Left lung (tissue), 10 donors: Measurements from ENCODE around the gene RAVER1. TPM values are rescaled to one million over a fixed set of nuclear protein-coding genes. Genes with fewer than 3 reads are reported as not detected.

Source experiments
- ATAC-seq: fragments of 200-7000 bp; cut with Tn5 transposase; one replicate; pipeline ENCODE4 v1.9.1; 2020; ENCODE audit warnings: moderate library complexity
- DNase-seq, 4 donors: peaks; one replicate each; pipeline ENCODE4 v3.0.0-alpha.2; 2013 to 2020
- H3K27ac ChIP-seq, 2 donors: fragments of 200-600 bp; sonication (generic) in 1 of 2; one replicate each; pipeline versions ENCODE4 v1.5.0 to v1.8.0; 2020 to 2021
- H3K27me3 ChIP-seq, 2 donors: fragments of 200-600 bp; sonication (generic) in 1 of 2; one replicate each; pipeline versions ENCODE4 v1.5.0 to v1.8.0; 2020 to 2021
- H3K36me3 ChIP-seq, 2 donors: fragments of 200-600 bp; sonication (generic) in 1 of 2; one replicate each; pipeline versions ENCODE4 v1.5.0 to v1.8.0; 2020 to 2021
- H3K4me1 ChIP-seq, 2 donors: fragments of 200-600 bp; one replicate each; pipeline ENCODE4 v1.8.0; 2021
- H3K4me3 ChIP-seq, 2 donors: fragments of 200-600 bp; sonication (generic) in 1 of 2; one replicate each; pipeline versions ENCODE4 v1.5.0 to v1.8.0; 2020 to 2021; ENCODE audit warnings: mild to moderate bottlenecking in 1 of 2
- H3K9me3 ChIP-seq, 2 donors: fragments of 200-600 bp; sonication (generic) in 1 of 2; one replicate each; pipeline versions ENCODE4 v1.5.0 to v1.8.0; 2020 to 2021
- intact Hi-C, 2 donors: fragments of 100-400 bp; cut with DNase I; formaldehyde crosslinking; loops; one replicate each; pipeline versions ENCODE4 v1.11.2 to v1.14.2; 2022
- polyA plus RNA-seq, 6 donors: library from polyadenylated mRNA; unstranded; fragments of 120-200 nt; gene quantifications; one replicate each; pipeline ENCODE4 v1.2.1, GENCODE V29; 2013; ENCODE audit not compliant: insufficient read length in 6 of 6
- total RNA-seq, 2 donors: library from RNA; stranded (reverse); fragmentation: NEBNext Ultra II Directional; extraction: Animal tissue kit (Norgen Biotek cat#: 25700); gene quantifications; one replicate each; pipeline ENCODE4 v1.2.1, GENCODE V29; 2021
- TF ChIP-seq, protein P1 (sequence below), 2 donors: fragments of 200-600 bp; sonication (generic) in 1 of 2; IDR thresholded peaks; one replicate each; pipeline versions ENCODE4 v1.5.0 to v1.8.0; 2021; ENCODE audit warnings: antibody characterized with exemption in 2 of 2
- donor health status: DM: no; HTN: yes; CAD: no.
- donor health status: DM: no; HTN: no; CAD: no.

Gene RAVER1
- total and polyA plus RNA-seq, 8 donors: 21.6 to 39.0 (median 29.7) TPM

GRCh38 chr19:10292206-10292788, 41.0 kb downstream of the RAVER1 start:
- TF ChIP-seq, protein P1, sequence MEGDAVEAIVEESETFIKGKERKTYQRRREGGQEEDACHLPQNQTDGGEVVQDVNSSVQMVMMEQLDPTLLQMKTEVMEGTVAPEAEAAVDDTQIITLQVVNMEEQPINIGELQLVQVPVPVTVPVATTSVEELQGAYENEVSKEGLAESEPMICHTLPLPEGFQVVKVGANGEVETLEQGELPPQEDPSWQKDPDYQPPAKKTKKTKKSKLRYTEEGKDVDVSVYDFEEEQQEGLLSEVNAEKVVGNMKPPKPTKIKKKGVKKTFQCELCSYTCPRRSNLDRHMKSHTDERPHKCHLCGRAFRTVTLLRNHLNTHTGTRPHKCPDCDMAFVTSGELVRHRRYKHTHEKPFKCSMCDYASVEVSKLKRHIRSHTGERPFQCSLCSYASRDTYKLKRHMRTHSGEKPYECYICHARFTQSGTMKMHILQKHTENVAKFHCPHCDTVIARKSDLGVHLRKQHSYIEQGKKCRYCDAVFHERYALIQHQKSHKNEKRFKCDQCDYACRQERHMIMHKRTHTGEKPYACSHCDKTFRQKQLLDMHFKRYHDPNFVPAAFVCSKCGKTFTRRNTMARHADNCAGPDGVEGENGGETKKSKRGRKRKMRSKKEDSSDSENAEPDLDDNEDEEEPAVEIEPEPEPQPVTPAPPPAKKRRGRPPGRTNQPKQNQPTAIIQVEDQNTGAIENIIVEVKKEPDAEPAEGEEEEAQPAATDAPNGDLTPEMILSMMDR (IDR thresholded peaks at IDR 0.05): no peak
- intact Hi-C loops: no loop called here
- Histone ChIP-seq H3K4me1 (peaks cover 34 to 86% of the 10 kb centered on the region in 2 donors), H3K9me3 (no peaks in the 10 kb centered on the region), H3K4me3 (peak overlapping the region; percentile 48), H3K27me3 (peaks cover 31 to 99% of the 10 kb centered on the region in 2 donors), H3K36me3 (no peaks in the 10 kb centered on the region), H3K27ac (peak overlapping the region in 1 of 2 donors; percentile 18)
- peak; percentile 69 for ATAC-seq
- DNase-seq: peak; percentile 36 to 96 (median 88)

- DNase-seq (no peak), ATAC-seq (peak; percentile 0)
- peak overlapping the region; percentile 48 for H3K4me3 ChIP-seq
- intact Hi-C loops: no loop called here
- no peaks in the 10 kb centered on the region for H3K9me3 ChIP-seq
- H3K4me1 ChIP-seq: peaks cover 34 to 92% of the 10 kb centered on the region in 2 donors
- peaks cover 31 to 95% of the 10 kb centered on the region in 2 donors for H3K27me3 ChIP-seq
- TF ChIP-seq, protein P1 (IDR thresholded peaks at IDR 0.05): no peak
- no peaks in the 10 kb centered on the region for H3K36me3 ChIP-seq
- H3K27ac ChIP-seq: peak overlapping the region in 1 of 2 donors; percentile 18
These were observed 41.6 kb downstream of the RAVER1 start for GRCh38 chr19:10291554-10292205.

- TF ChIP-seq, protein P1 (IDR thresholded peaks at IDR 0.05): no peak
- DNase-seq (peak; percentile 53 to 91 (median 80)), ATAC-seq (peak; percentile 42)
- peaks cover 0 to 3% of the 10 kb centered on the region in 2 donors for H3K36me3 ChIP-seq
- H3K4me3 ChIP-seq: peak overlapping the region; percentile 48
- peak overlapping the region in 1 of 2 donors; percentile 18 for H3K27ac ChIP-seq
- no peaks in the 10 kb centered on the region for H3K9me3 ChIP-seq
- peaks cover 39 to 98% of the 10 kb centered on the region in 2 donors for H3K4me1 ChIP-seq
- intact Hi-C loops: no loop called here
- H3K27me3 ChIP-seq: peaks cover 31 to 88% of the 10 kb centered on the region in 2 donors
These were observed 42.3 kb downstream of the RAVER1 start for GRCh38 chr19:10290876-10291553.

DNA sequence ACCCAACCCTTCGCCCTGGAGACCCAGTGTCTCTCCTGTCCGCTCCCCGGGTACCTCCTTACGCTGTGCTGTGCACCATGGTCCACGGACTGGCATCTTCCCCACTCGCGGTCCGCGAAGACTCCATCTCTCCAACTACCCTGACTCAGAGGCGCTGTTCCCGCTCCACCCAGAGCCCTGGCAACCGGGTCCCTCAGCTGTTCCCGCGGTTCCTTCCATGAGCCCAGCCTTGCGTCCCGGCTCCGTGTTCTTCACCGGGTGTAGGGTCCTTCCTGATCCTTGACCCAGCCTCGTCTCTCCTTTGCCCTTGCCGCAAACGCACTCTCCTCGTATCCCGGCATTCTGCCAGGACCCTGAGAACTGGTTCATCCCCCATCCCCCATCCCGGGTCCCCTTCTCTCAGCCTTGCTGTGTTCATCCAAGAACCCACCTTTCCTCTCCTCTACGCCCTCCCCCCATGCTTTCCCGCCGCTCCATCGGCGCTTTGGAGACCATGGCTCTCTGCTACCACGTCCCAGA, 42.9 kb downstream of the RAVER1 start:
- Histone ChIP-seq H3K36me3 (peaks cover 0 to 9% of the 10 kb centered on the region in 2 donors), H3K4me1 (peaks cover 45 to 98% of the 10 kb centered on the region in 2 donors), H3K27ac (no peak overlapping the region), H3K9me3 (no peaks in the 10 kb centered on the region), H3K27me3 (peaks cover 30 to 83% of the 10 kb centered on the region in 2 donors), H3K4me3 (peak overlapping the region; percentile 48)
- intact Hi-C loops: no loop called here
- ATAC-seq (no peak), DNase-seq (peak in 1 of 4 donors; percentile 71)
- TF ChIP-seq, protein P1 (IDR thresholded peaks at IDR 0.05): no peak
